GM12801 (cell line): ENCODE results near the gene HIGD2A.

ENCODE experiments used
- CTCF ChIP-seq: IDR thresholded peaks from one replicate; pipeline ENCODE4 v1.5.1; 2011; ENCODE audit warnings: control low read depth; ENCODE audit not compliant: insufficient read length; ENCODE audit errors: extremely low read depth

The HIGD2A gene

GRCh38 chr5:176400382-176401156, 12.0 kb downstream of the HIGD2A start:
- no peak for TF ChIP-seq CTCF

DNA sequence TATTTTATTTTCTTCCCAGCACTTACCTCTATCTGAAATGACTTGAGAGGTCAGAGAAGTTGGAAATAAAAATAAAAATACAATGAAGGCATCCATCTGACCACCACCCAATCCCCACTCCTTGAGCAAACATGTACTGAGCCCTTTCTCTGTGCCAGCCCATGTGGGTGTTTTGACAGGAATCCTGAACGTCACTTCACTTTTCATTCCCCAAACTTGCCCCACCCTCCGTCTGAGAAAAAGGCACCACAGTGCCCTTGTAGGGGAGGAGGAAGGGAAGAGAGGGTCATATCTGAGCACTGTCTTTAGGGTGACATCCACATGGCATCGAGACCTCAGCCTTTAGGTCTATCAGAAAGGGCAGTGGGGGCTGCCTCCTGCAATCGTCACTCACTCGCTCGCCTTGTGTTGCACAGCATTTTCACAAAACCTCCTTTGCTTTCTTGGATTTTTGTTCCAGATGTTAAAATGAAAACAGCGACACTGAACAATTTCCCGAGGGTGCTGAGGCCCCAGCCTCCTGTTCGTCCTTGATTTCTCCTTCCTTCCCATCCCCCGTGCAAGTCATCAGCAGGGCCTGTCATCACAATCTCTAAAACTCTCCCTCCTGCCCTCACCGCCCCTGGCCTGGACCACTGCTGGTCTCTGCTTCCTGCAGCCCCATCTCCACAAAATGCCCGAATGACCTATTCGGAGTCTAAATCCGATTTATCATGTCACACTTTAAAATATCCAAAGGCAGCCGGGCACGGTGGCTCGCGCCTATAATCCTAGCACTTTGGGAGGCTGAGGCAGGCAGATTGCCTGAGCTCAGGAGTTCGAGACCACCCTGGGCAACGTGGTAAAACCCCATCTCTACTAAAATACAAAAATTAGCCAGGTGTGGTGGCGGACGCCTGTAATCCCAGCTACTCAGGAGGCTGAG, 13.0 kb downstream of the HIGD2A start:
- no peak for TF ChIP-seq CTCF

DNA sequence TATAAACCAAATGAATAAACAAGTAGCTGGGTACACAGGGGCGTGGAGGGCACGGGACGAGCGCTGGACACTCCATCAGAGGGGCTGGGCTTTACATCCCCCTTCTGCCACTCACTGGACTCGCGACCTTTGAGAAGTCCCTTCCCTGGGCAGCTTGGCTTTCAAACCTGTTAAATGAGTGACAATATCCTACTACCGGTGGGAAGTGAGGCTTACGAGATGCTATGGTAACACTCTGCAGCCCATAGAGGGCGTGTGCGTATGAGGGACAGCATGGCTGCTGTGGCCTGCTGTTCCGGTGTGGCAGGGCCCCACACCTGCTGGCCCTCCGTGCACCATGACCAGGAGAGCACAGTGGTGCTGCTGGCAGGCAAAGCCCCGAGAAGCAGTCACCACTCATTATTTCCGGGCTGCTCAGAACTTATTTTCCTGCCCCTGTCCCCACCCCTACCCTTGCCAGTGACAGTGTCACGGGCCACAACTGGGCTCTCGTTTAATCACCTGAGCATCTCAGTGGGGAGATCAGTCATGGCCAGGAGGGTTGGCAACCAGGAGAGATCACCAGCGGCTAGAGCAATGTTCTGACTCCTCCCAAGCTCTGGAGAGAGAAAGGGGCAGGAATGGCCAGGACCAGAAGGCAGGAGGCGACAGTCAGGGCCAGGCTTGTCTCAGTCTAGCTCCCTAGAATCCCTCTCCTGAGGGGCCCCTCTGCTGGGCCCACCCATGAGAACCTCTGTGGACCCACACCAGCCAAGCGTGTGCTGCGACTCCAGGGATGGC, 17.3 kb downstream of the HIGD2A start:
- TF ChIP-seq CTCF = no peak

DNA sequence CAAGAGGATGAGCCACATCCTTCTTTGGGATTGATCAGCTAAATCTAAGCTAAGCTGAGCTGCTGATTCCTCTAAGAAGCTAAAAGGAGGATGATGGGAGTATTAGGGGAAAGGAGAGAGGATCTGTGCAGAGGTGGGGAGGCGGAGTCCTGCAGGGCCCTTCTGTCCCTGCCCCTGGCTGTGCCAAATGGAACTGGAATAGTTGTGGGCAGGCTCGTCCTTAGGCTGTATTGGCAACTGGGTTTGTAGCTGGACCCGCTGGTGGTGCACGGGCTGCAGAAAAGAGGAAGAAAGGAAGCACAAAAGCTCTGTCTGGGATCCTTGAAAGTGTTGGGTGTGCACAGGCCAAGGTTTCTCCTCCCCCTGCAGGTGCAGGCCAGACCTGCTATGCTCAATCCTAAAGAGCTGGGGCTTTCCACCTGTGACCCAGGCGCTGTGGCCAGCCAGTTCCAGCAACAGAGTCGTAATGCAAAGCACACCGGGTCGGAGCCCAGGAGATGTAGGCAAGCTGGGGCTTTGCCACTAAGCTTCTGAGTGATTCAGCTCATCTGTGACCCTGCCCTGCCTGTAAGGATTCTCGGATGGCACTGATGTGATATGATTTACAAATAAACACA, 18.0 kb downstream of the HIGD2A start:
- no peak for TF ChIP-seq CTCF

DNA sequence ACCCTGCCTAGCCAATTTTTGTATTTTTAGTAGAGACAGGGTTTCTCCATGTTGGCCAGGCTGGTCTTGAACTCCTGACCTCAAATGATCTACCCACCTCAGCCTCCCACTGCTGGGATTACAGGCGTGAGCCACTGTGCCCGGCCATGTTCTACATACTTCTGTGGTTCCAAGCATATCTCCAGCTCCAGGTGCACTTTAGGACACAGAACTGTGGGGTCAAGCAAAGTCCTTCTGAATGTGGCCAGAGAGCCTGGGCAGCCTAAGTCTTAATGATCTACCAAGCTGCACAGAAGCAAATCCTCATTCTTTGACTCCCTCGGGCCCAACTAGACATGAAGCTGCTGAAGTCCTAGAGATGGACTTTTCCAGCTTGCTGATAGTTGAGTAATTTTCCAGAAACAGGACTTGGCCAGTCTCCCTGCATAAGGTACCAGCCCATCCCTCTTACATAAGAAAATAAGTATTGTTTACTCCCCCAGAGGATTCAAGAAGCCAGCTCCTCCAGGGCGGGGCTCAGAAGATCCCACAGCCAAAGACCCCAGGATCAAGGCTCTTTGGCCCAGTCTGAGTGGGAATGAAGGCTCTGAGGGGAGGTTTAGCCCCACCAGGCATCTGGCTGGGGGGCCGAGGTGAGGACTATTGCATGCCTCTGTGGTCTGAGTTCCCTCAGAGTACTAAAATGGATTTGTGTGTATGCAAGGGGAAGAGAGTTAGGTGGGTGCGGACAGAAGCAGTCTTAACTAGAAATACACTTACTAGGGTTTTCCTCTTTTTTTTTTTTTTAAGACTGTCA, 19.1 kb downstream of the HIGD2A start:
- no peak for TF ChIP-seq CTCF

GRCh38 chr5:176408590-176408989, 20.0 kb downstream of the HIGD2A start:
- no peak for TF ChIP-seq CTCF
